ENCODE measurements around the gene ACVR2A.

- TF ChIP-seq CTCF (IDR thresholded peaks at IDR 0.05 in 8 of 11, conservative IDR thresholded peaks at IDR 0.05 in 3 of 11) (no peak), POLR2AphosphoS5 (IDR thresholded peaks at IDR 0.05) (no peak)
Measured at GRCh38 chr2:147927053-147927588, 82.3 kb downstream of the ACVR2A start.
